ENCODE results near the gene IPO7.

DNA sequence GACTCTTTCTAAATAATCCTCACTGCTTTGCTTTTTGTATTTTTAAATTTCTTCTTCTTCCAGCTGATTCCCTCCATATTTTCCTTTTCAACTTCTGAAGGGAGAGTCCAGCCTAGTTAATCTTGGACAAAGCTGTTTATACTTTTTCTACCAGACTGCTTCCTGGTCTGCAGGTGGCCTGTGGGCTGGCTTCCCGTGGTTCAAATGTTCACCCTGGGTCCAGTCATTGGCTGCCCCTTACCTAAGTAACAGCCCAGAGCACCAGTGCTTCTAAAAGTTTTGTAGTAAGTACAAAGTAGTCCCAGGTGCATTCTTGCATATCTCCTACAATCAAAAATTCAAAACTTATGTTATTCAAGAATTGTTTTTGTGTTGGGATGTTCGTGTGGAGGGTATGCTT is 95.4 kb downstream of the IPO7 start:
- TF ChIP-seq, protein P1, sequence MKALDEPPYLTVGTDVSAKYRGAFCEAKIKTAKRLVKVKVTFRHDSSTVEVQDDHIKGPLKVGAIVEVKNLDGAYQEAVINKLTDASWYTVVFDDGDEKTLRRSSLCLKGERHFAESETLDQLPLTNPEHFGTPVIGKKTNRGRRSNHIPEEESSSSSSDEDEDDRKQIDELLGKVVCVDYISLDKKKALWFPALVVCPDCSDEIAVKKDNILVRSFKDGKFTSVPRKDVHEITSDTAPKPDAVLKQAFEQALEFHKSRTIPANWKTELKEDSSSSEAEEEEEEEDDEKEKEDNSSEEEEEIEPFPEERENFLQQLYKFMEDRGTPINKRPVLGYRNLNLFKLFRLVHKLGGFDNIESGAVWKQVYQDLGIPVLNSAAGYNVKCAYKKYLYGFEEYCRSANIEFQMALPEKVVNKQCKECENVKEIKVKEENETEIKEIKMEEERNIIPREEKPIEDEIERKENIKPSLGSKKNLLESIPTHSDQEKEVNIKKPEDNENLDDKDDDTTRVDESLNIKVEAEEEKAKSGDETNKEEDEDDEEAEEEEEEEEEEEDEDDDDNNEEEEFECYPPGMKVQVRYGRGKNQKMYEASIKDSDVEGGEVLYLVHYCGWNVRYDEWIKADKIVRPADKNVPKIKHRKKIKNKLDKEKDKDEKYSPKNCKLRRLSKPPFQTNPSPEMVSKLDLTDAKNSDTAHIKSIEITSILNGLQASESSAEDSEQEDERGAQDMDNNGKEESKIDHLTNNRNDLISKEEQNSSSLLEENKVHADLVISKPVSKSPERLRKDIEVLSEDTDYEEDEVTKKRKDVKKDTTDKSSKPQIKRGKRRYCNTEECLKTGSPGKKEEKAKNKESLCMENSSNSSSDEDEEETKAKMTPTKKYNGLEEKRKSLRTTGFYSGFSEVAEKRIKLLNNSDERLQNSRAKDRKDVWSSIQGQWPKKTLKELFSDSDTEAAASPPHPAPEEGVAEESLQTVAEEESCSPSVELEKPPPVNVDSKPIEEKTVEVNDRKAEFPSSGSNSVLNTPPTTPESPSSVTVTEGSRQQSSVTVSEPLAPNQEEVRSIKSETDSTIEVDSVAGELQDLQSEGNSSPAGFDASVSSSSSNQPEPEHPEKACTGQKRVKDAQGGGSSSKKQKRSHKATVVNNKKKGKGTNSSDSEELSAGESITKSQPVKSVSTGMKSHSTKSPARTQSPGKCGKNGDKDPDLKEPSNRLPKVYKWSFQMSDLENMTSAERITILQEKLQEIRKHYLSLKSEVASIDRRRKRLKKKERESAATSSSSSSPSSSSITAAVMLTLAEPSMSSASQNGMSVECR (CRISPR knock-in tag; IDR thresholded peaks at IDR 0.05; ENCODE audit: borderline replicate concordance) = no peak
- no peak for TF ChIP-seq TEAD4 (CRISPR knock-in tag; IDR thresholded peaks at IDR 0.05)
- TF ChIP-seq, protein P2, sequence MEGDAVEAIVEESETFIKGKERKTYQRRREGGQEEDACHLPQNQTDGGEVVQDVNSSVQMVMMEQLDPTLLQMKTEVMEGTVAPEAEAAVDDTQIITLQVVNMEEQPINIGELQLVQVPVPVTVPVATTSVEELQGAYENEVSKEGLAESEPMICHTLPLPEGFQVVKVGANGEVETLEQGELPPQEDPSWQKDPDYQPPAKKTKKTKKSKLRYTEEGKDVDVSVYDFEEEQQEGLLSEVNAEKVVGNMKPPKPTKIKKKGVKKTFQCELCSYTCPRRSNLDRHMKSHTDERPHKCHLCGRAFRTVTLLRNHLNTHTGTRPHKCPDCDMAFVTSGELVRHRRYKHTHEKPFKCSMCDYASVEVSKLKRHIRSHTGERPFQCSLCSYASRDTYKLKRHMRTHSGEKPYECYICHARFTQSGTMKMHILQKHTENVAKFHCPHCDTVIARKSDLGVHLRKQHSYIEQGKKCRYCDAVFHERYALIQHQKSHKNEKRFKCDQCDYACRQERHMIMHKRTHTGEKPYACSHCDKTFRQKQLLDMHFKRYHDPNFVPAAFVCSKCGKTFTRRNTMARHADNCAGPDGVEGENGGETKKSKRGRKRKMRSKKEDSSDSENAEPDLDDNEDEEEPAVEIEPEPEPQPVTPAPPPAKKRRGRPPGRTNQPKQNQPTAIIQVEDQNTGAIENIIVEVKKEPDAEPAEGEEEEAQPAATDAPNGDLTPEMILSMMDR (IDR thresholded peaks at IDR 0.05) = no peak
- no peak for TF ChIP-seq ESRRA (CRISPR knock-in tag; IDR thresholded peaks at IDR 0.05; ENCODE audit: borderline replicate concordance)
- TF ChIP-seq KAT7 (CRISPR knock-in tag; IDR thresholded peaks at IDR 0.05; ENCODE audit: borderline replicate concordance) = no peak
- no peak for TF ChIP-seq ZNF423 (CRISPR knock-in tag; IDR thresholded peaks at IDR 0.05)
- TF ChIP-seq, protein P3, sequence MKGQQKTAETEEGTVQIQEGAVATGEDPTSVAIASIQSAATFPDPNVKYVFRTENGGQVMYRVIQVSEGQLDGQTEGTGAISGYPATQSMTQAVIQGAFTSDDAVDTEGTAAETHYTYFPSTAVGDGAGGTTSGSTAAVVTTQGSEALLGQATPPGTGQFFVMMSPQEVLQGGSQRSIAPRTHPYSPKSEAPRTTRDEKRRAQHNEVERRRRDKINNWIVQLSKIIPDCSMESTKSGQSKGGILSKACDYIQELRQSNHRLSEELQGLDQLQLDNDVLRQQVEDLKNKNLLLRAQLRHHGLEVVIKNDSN (CRISPR knock-in tag; IDR thresholded peaks at IDR 0.05) = no peak
- no peak for TF ChIP-seq RELA (CRISPR knock-in tag; IDR thresholded peaks at IDR 0.05; ENCODE audit: borderline replicate concordance)
- no peak for TF ChIP-seq NFYB (CRISPR knock-in tag; conservative IDR thresholded peaks at IDR 0.05; ENCODE audit: low read depth)
- TF ChIP-seq, protein P4, sequence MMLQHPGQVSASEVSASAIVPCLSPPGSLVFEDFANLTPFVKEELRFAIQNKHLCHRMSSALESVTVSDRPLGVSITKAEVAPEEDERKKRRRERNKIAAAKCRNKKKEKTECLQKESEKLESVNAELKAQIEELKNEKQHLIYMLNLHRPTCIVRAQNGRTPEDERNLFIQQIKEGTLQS (CRISPR knock-in tag; conservative IDR thresholded peaks at IDR 0.05) = no peak
- no peak for TF ChIP-seq TCF7 (CRISPR knock-in tag; IDR thresholded peaks at IDR 0.05; ENCODE audit: low read depth)
- TF ChIP-seq SP1 (CRISPR knock-in tag; conservative IDR thresholded peaks at IDR 0.05) = no peak
